T-helper 2 cell (primary cell): ENCODE results near the gene CD300C.
A peak's percentile ranks its signal among the peaks of the same experiment; 100 is the strongest.
"Not testable (repeated sequence)": the region's sequence is repeated elsewhere in the genome, so short reads cannot be mapped to it uniquely, and the experiment has no call there.

Experiments used
- DNase-seq, 5 experiments: peaks; one replicate each; pipeline versions ENCODE4 v3.0.0 to v3.0.0-alpha.2; 2012 to 2022

Gene CD300C

DNA sequence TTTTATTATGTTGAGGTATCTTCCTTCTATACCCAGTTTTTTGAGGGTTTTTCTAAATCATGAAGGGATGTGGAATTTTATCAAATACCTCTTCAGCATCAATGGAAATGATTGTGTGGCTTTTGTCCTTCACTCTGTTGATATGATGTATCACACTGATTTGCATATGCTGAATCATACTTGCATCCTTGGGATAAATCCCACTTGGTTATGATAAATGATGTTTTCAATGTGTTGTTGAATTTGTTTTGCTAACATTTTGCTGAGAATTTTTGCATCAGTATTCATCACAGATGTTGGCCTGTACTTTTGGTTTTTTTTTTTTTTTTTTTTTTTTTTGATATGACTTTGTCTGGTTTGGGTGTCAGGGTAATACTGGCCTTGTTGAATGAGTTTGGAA lies 37.8 kb downstream of the CD300C start:
- DNase-seq = no peak

DNA sequence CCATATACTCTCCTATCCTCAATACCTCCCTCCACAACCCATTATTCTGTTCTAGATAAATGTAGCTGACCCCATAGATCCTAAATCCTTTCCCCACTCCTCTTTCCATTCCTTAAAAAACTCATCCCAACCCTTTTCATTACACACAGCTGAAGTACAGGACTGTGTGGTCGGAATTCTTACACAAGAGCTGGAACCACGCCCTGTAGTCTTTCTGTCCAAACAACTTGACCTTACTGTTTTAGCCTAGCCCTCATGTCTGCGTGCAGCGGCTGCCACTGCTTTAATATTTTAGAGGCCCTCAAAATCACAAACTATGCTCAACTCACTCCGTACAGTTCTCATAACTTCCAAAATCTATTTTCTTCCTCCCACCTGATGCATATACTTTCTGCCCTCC lies 42.0 kb downstream of the CD300C start:
- not testable (repeated sequence) for DNase-seq

DNA sequence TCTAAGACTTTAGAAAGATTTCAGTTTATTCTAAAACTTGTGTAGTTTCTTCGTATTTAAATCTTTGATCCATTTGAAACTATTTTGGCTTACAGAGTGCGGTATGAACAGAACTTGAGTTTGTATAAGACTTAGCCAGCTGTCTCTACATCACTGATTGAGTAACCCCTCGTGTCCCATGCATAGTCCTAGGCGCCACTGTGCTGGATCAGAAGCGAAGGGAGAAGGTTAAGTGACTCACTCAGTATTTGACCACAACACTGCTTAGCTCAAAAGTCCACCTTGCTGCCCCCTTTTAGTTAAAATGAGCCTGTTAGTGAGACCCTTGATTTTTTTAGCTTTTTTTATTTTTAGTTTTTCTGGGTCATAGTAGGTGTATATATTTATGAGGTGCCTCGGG lies 43.1 kb downstream of the CD300C start:
- DNase-seq = no peak

DNA sequence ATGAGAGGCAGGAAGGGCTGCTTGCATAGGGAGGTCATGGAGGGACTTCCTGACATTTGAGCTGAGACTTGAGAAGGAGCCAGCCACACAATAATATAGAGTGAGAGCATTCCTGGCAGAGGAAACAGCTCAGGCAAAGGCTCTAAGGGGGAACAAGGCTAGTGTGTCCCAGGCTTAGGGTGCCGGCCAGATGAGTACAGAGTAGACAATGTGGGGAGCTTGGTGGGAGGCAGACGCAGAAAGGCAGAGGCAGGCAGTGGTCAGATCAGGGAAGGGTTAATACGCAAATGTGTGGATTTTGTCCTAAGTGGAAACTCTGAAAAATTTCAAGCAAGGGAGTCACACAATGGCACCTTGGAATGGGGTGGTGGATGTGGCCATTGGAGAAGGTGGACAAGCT lies 45.9 kb downstream of the CD300C start:
- no peak for DNase-seq

DNA sequence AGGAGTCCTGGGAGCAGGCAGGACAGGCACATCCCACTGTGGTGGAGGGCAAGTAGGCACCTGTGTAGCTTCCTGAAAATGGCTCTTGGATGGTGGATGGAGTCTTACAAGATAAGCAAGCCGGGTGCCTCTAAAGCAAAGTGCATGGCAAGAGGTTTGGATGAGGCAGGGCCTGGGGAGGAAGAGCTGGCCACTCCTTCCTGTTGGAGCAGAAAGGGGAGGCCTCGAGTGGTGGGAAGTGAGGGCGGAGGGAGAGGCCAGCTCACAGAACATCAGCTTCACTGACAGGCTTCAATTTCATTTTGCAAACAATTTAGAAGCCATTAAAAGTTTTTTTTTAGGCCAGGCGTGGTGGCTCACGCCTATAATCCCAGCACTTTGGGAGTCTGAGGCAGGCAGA lies 48.4 kb downstream of the CD300C start:
- no peak for DNase-seq

DNA sequence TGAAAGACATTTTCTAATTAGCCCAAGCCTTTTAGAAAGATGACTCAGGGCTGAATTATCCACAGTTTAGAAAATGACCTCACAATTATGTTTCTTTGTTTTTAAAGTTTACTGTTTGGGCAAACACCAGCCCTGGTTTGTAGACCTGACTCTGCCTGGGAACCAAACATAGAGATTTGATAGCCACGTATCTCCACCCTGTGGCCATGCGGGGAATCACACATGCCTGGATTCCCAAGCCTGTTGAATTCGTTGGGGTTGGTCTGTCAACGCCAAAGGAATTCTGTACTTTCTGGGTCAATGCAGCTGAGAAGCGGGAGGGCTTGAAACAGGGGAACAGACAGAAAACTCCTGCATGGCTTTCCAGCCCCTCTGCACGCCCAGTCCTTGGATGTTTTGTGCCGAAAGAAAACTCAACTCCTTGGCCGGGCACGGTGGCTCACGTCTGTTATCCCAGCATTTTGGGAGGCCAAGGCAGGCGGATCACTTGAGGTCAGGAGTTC lies 52.5 kb downstream of the CD300C start:
- DNase-seq = peak in 4 of 5 experiments; percentile 49 to 65 (median 54)

DNA sequence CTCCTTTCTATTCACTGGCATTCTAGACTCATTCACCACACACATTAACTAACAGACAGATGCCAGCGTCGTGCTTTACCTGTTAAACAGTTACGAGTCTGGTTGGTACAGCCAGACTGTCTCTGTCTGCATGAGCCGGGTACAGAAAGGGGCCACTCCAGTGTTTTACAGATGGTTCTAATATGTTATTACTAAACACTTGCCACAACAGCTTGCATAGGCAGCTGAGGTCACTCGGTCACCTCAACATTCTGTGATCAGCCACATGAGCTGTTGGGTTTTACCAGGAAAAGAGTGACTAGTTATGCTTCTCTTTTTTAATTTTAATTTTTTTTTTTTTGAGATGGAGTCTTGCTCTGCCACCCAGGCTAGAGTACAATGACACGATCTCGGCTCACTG lies 54.3 kb downstream of the CD300C start:
- DNase-seq = no peak
